GM23338 (cell line): Measurements from ENCODE around the gene FAM76A. TPM values are rescaled to one million over a fixed set of nuclear protein-coding genes. Genes with fewer than 3 reads are reported as not detected.

Experiments used
- ATAC-seq: fragments of 200-7000 bp; cut with Tn5 transposase; 3 replicates; pipeline ENCODE4 v1.9.1; 2020
- DNase-seq: peaks from one replicate; pipeline ENCODE4 v3.0.0-alpha.2; 2015; ENCODE audit warnings: low spot score
- H2AFZ ChIP-seq: fragments of 200-600 bp; sonication (generic); 2 replicates; pipeline ENCODE4 v1.8.0; 2016; ENCODE audit warnings: antibody characterized with exemption, mild to moderate bottlenecking, moderate library complexity
- H3F3A ChIP-seq: fragments of 200-600 bp; sonication (generic); replicated peaks from 2 replicates; pipeline ENCODE4 v1.8.0; 2017; ENCODE audit warnings: antibody characterized with exemption, mixed run types, low read depth
- H3K27ac ChIP-seq: fragments of 200-600 bp; sonication (generic); 2 replicates; pipeline ENCODE4 v1.6.1; 2016; ENCODE audit warnings: low read depth
- H3K27me3 ChIP-seq: fragments of 200-600 bp; sonication (generic); 2 replicates; pipeline ENCODE4 v1.8.0; 2016; ENCODE audit warnings: mild to moderate bottlenecking, mixed run types, moderate library complexity; ENCODE audit not compliant: insufficient read depth
- H3K36me3 ChIP-seq: fragments of 200-600 bp; sonication (generic); 2 replicates; pipeline ENCODE4 v1.8.0; 2016; ENCODE audit warnings: mild to moderate bottlenecking; ENCODE audit not compliant: insufficient read depth
- H3K4me1 ChIP-seq: fragments of 200-600 bp; sonication (generic); 2 replicates; pipeline ENCODE4 v1.8.0; 2016; ENCODE audit warnings: mild to moderate bottlenecking, moderate library complexity; ENCODE audit not compliant: insufficient read depth
- H3K4me2 ChIP-seq: fragments of 200-600 bp; sonication (generic); 2 replicates; pipeline ENCODE4 v1.7.1; 2017; ENCODE audit warnings: mixed run types
- H3K4me3 ChIP-seq: fragments of 200-600 bp; sonication (generic); 2 replicates; pipeline ENCODE4 v1.6.1; 2016; ENCODE audit warnings: mixed run types
- H3K79me2 ChIP-seq: fragments of 200-600 bp; sonication (generic); replicated peaks from 2 replicates; pipeline ENCODE4 v1.8.0; 2017; ENCODE audit warnings: mild to moderate bottlenecking; ENCODE audit not compliant: insufficient read depth
- H3K9me2 ChIP-seq: fragments of 200-600 bp; sonication (generic); 2 replicates; pipeline ENCODE4 v1.8.0; 2017; ENCODE audit not compliant: insufficient read depth
- H4K20me1 ChIP-seq: fragments of 200-600 bp; sonication (generic); replicated peaks from 2 replicates; pipeline ENCODE4 v1.8.0; 2017; ENCODE audit warnings: mild to moderate bottlenecking; ENCODE audit not compliant: insufficient read depth
- H3K27ac Mint-ChIP-seq: 2 replicates; pipeline ENCODE4 v1.8.0; 2020; ENCODE audit warnings: inconsistent platforms, mild to moderate bottlenecking, moderate library complexity, mixed read lengths
- H3K27me3 Mint-ChIP-seq: 3 replicates; pipeline ENCODE4 v1.8.0; 2022; ENCODE audit warnings: low read depth, mild to moderate bottlenecking, moderate library complexity, mixed read lengths, inconsistent platforms; ENCODE audit not compliant: insufficient read depth, poor library complexity
- H3K36me3 Mint-ChIP-seq: 3 replicates; pipeline ENCODE4 v1.8.0; 2021; ENCODE audit warnings: low read depth, mild to moderate bottlenecking, inconsistent platforms, moderate library complexity, mixed read lengths
- H3K4me1 Mint-ChIP-seq: 3 replicates; pipeline ENCODE4 v1.8.0; 2020; ENCODE audit warnings: mild to moderate bottlenecking, inconsistent platforms, mixed read lengths
- H3K4me3 Mint-ChIP-seq: 3 replicates; pipeline ENCODE4 v1.8.0; 2021; ENCODE audit warnings: moderate library complexity, mild to moderate bottlenecking, inconsistent platforms, mixed read lengths
- H3K9me3 Mint-ChIP-seq: 3 replicates; pipeline ENCODE4 v1.8.0; 2020; ENCODE audit warnings: moderate library complexity, mild to moderate bottlenecking, inconsistent platforms, mixed read lengths
- CREB1 ChIP-seq: fragments of 250-450 bp; sonication (Bioruptor Pico); IDR thresholded peaks from 2 replicates; pipeline ENCODE4 v1.5.0; 2020; ENCODE audit warnings: low read depth, mild to moderate bottlenecking, moderate library complexity
- ETS1 ChIP-seq: IDR thresholded peaks from 2 replicates; pipeline ENCODE4 v1.6.1; 2016; ENCODE audit warnings: antibody characterized with exemption
- EZH2 ChIP-seq: fragments of 200-600 bp; sonication (generic); IDR thresholded peaks from one replicate; pipeline ENCODE4 v1.8.0; 2017; ENCODE audit warnings: antibody characterized with exemption, mild to moderate bottlenecking, low read depth; ENCODE audit not compliant: unreplicated experiment
- JUNB ChIP-seq: IDR thresholded peaks from one replicate; pipeline ENCODE4 v1.6.1; 2016; ENCODE audit warnings: antibody characterized with exemption; ENCODE audit not compliant: unreplicated experiment
- POLR2AphosphoS5 ChIP-seq: IDR thresholded peaks from 2 replicates; pipeline ENCODE4 v1.6.1; 2016; ENCODE audit warnings: antibody characterized with exemption, low read depth
- REST ChIP-seq: IDR thresholded peaks from one replicate; pipeline ENCODE4 v1.6.1; 2018; ENCODE audit warnings: antibody characterized with exemption; ENCODE audit not compliant: unreplicated experiment
- ZNF114 ChIP-seq: fragments of 250-450 bp; sonication (Bioruptor Pico); IDR thresholded peaks from 2 replicates; pipeline ENCODE4 v1.5.0; 2020; ENCODE audit warnings: mild to moderate bottlenecking, moderate library complexity
- ZNF331 ChIP-seq: fragments of 250-450 bp; sonication (Bioruptor Pico); IDR thresholded peaks from 2 replicates; pipeline ENCODE4 v1.5.0; 2020; ENCODE audit warnings: low read depth, mild to moderate bottlenecking, moderate library complexity
- polyA plus RNA-seq: library from polyadenylated mRNA; unstranded; fragments of >200 nt; fragmentation: Nextera tagmentation; extraction: Ambion mirVana; gene quantifications from 2 replicates; pipeline ENCODE4 v1.2.1, GENCODE V29; 2016
- total RNA-seq: library from RNA; depleted of rRNA; stranded (reverse); fragments of >200 nt; shearing (Covaris generic); gene quantifications from 2 replicates; pipeline ENCODE4 v1.2.3, GENCODE V29; 2014
- TF ChIP-seq, protein P1 (sequence below), 2 experiments: fragments of 200-600 bp in 1 of 2; sonication (generic) in 1 of 2; conservative IDR thresholded peaks; 2 replicates each; pipeline versions ENCODE4 v1.5.1 to v1.6.1; 2016 to 2017; ENCODE audit warnings: antibody characterized with exemption in 2 of 2, low read depth in 2 of 2, mild to moderate bottlenecking in 2 of 2, moderate library complexity in 1 of 2

Gene FAM76A
- total and polyA plus RNA-seq, 2 experiments from 2014 or later = 12.5 to 13.8 TPM

GRCh38 chr1:27752360-27752759, 26.6 kb downstream of the FAM76A start:
- no peak overlapping the region for H3K27ac ChIP-seq
- no peaks in the 10 kb centered on the region for H3K27me3 ChIP-seq
- no peak overlapping the region for H2AFZ ChIP-seq
- Mint-ChIP-seq H3K27me3 (peaks cover 2% of the 10 kb centered on the region), H3K4me1 (no peaks in the 10 kb centered on the region), H3K36me3 (peaks cover 13% of the 10 kb centered on the region; the same call in 2 of the 3 replicates), H3K4me3 (no peak overlapping the region), H3K9me3 (no peaks in the 10 kb centered on the region), H3K27ac (no peak overlapping the region)
- no peaks in the 10 kb centered on the region; the same call in 1 of the 2 replicates for H3K36me3 ChIP-seq
- ATAC-seq = no peak
- H3K79me2 ChIP-seq = no peaks in the 10 kb centered on the region
- H3K4me1 ChIP-seq = no peaks in the 10 kb centered on the region
- no peak for DNase-seq
- H4K20me1 ChIP-seq = no peaks in the 10 kb centered on the region; the same call in 1 of the 2 replicates
- no peaks in the 10 kb centered on the region for H3F3A ChIP-seq
- no peak overlapping the region for H3K4me2 ChIP-seq
- no peak for TF ChIP-seq POLR2AphosphoS5
- no peak for TF ChIP-seq ETS1
- no peak for TF ChIP-seq ZNF331 (CRISPR knock-in tag)
- TF ChIP-seq, protein P1, sequence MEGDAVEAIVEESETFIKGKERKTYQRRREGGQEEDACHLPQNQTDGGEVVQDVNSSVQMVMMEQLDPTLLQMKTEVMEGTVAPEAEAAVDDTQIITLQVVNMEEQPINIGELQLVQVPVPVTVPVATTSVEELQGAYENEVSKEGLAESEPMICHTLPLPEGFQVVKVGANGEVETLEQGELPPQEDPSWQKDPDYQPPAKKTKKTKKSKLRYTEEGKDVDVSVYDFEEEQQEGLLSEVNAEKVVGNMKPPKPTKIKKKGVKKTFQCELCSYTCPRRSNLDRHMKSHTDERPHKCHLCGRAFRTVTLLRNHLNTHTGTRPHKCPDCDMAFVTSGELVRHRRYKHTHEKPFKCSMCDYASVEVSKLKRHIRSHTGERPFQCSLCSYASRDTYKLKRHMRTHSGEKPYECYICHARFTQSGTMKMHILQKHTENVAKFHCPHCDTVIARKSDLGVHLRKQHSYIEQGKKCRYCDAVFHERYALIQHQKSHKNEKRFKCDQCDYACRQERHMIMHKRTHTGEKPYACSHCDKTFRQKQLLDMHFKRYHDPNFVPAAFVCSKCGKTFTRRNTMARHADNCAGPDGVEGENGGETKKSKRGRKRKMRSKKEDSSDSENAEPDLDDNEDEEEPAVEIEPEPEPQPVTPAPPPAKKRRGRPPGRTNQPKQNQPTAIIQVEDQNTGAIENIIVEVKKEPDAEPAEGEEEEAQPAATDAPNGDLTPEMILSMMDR (conservative IDR thresholded peaks at IDR 0.05; ENCODE audit: low read depth in 2 of 2) = no peak
- no peak for TF ChIP-seq ZNF114
- H3K9me2 ChIP-seq = no peaks in the 10 kb centered on the region
- H3K4me3 ChIP-seq = no peak overlapping the region

GRCh38 chr1:27755286-27755685, 29.5 kb downstream of the FAM76A start:
- H3K79me2 ChIP-seq = no peaks in the 10 kb centered on the region
- peaks cover 12% of the 10 kb centered on the region; the same call in 2 of the 3 replicates for H3K36me3 Mint-ChIP-seq
- no peak overlapping the region for H2AFZ ChIP-seq
- H3K4me3 ChIP-seq = no peak overlapping the region
- H3K9me2 ChIP-seq = no peaks in the 10 kb centered on the region
- H3K4me1 Mint-ChIP-seq = no peaks in the 10 kb centered on the region
- no peak overlapping the region for H3K27ac ChIP-seq
- H3K4me1 ChIP-seq = no peaks in the 10 kb centered on the region
- H3K4me3 Mint-ChIP-seq = no peak overlapping the region
- no peak overlapping the region for H3K27ac Mint-ChIP-seq
- no peaks in the 10 kb centered on the region for H3K27me3 ChIP-seq
- H4K20me1 ChIP-seq = no peaks in the 10 kb centered on the region; the same call in none of the 2 replicates
- H3K9me3 Mint-ChIP-seq = no peaks in the 10 kb centered on the region
- no peaks in the 10 kb centered on the region for H3K27me3 Mint-ChIP-seq
- no peak overlapping the region for H3K4me2 ChIP-seq
- ATAC-seq (no peak), DNase-seq (no peak)
- H3F3A ChIP-seq = no peaks in the 10 kb centered on the region
- peaks cover 8% of the 10 kb centered on the region; the same call in 1 of the 2 replicates for H3K36me3 ChIP-seq
- TF ChIP-seq ZNF114 (no peak), CREB1 (CRISPR knock-in tag) (no peak), EZH2 (no peak), JUNB (no peak), REST (no peak)
- TF ChIP-seq, protein P1 (conservative IDR thresholded peaks at IDR 0.05; ENCODE audit: low read depth in 2 of 2) = no peak
